ENCODE results near the gene PLCB4.
A peak's percentile ranks its signal among the peaks of the same experiment; 100 is the strongest.
"Not testable (repeated sequence)": the region's sequence is repeated elsewhere in the genome, so short reads cannot be mapped to it uniquely, and the experiment has no call there.

PLCB4 gene

GRCh38 chr20:9068841-9069663, at the start of gene PLCB4:
Gene PLCB4, plus strand, starts transcription at chr20:9069087. Its CDS starts 238,728 bp downstream, at chr20:9307815.
- peak; percentile 84 for DNase-seq

- DNase-seq: no peak
Observed at GRCh38 chr20:9019833-9020232, 49.1 kb upstream of the PLCB4 start.

GRCh38 chr20:9021216-9021615, 47.7 kb upstream of the PLCB4 start:
- no peak for DNase-seq

GRCh38 chr20:9021699-9022098, 47.2 kb upstream of the PLCB4 start:
- no peak for DNase-seq

GRCh38 chr20:9022376-9022775, 46.5 kb upstream of the PLCB4 start:
- no peak for DNase-seq

- DNase-seq: no peak
Observed at GRCh38 chr20:9024606-9025005, 44.3 kb upstream of the PLCB4 start.

GRCh38 chr20:9025011-9025410, 43.9 kb upstream of the PLCB4 start:
- no peak for DNase-seq

GRCh38 chr20:9025643-9026042, 43.2 kb upstream of the PLCB4 start:
- DNase-seq: no peak

- no peak for DNase-seq
Observed at GRCh38 chr20:9027626-9028025, 41.3 kb upstream of the PLCB4 start.

GRCh38 chr20:9028419-9028818, 40.5 kb upstream of the PLCB4 start:
- no peak for DNase-seq

- DNase-seq: no peak
Observed at GRCh38 chr20:9031991-9032390, 36.9 kb upstream of the PLCB4 start.

- DNase-seq: no peak
Observed at GRCh38 chr20:9032758-9033157, 36.1 kb upstream of the PLCB4 start.

- no peak for DNase-seq
Observed at GRCh38 chr20:9035126-9035525, 33.8 kb upstream of the PLCB4 start.

GRCh38 chr20:9036593-9036992, 32.3 kb upstream of the PLCB4 start:
- no peak for DNase-seq

- DNase-seq: no peak
Observed at GRCh38 chr20:9038791-9039535, 29.9 kb upstream of the PLCB4 start.

- no peak for DNase-seq
Observed at GRCh38 chr20:9040863-9041524, 27.9 kb upstream of the PLCB4 start.

GRCh38 chr20:9043364-9043763, 25.5 kb upstream of the PLCB4 start:
- no peak for DNase-seq

GRCh38 chr20:9047928-9048327, 21.0 kb upstream of the PLCB4 start:
- not testable (repeated sequence) for DNase-seq

GRCh38 chr20:9051508-9051907, 17.4 kb upstream of the PLCB4 start:
- no peak for DNase-seq

GRCh38 chr20:9052136-9052535, 16.8 kb upstream of the PLCB4 start:
- no peak for DNase-seq

- DNase-seq: no peak
Observed at GRCh38 chr20:9053108-9053507, 15.8 kb upstream of the PLCB4 start.

- no peak for DNase-seq
Observed at GRCh38 chr20:9054176-9054575, 14.7 kb upstream of the PLCB4 start.

GRCh38 chr20:9059931-9060330, 9.0 kb upstream of the PLCB4 start:
- DNase-seq: no peak

- DNase-seq: no peak
Observed at GRCh38 chr20:9061434-9061833, 7.5 kb upstream of the PLCB4 start.
